Type B pancreatic cell (in vitro differentiated cells): ENCODE measurements around the gene BFSP1. TPM values are rescaled to one million over a fixed set of nuclear protein-coding genes. Genes with fewer than 3 reads are reported as not detected.

Experiments
- DNase-seq: peaks from one replicate; pipeline ENCODE4 v3.0.0; 2021; ENCODE audit warnings: mixed read lengths; ENCODE audit not compliant: unreplicated experiment; ENCODE audit errors: extremely low spot score
- H3K27ac Mint-ChIP-seq: 2 replicates; pipeline ENCODE4 v1.8.0; 2021; ENCODE audit warnings: mild to moderate bottlenecking, mixed read lengths
- H3K27me3 Mint-ChIP-seq: 2 replicates; pipeline ENCODE4 v1.8.0; 2021; ENCODE audit warnings: mixed read lengths
- H3K36me3 Mint-ChIP-seq: 2 replicates; pipeline ENCODE4 v1.8.0; 2021; ENCODE audit warnings: mixed read lengths
- H3K4me1 Mint-ChIP-seq: one replicate; pipeline ENCODE4 v1.8.0; 2021; ENCODE audit warnings: mixed read lengths; ENCODE audit not compliant: unreplicated experiment
- H3K4me3 Mint-ChIP-seq: 2 replicates; pipeline ENCODE4 v1.8.0; 2021; ENCODE audit warnings: mild to moderate bottlenecking, mixed read lengths
- H3K9me3 Mint-ChIP-seq: 2 replicates; pipeline ENCODE4 v1.8.0; 2021; ENCODE audit warnings: mixed read lengths
- total RNA-seq: library from RNA; stranded (reverse); gene quantifications from 2 replicates; pipeline ENCODE4 v1.2.1, GENCODE V29; 2021; ENCODE audit warnings: low replicate concordance
- TF ChIP-seq, protein P1 (sequence below): fragments of 200-600 bp; sonication (generic); conservative IDR thresholded peaks from 2 replicates; pipeline ENCODE4 v1.5.0; 2021; ENCODE audit warnings: antibody characterized with exemption, mild to moderate bottlenecking

BFSP1 gene
- total RNA-seq, 1 donor from 2014 or later = 1.9 TPM

- H3K9me3 Mint-ChIP-seq = no peaks in the 10 kb centered on the region
- no peak overlapping the region for H3K27ac Mint-ChIP-seq
- H3K4me3 Mint-ChIP-seq = no peak overlapping the region
- H3K27me3 Mint-ChIP-seq = no peaks in the 10 kb centered on the region
- no peaks in the 10 kb centered on the region for H3K36me3 Mint-ChIP-seq
- TF ChIP-seq, protein P1, sequence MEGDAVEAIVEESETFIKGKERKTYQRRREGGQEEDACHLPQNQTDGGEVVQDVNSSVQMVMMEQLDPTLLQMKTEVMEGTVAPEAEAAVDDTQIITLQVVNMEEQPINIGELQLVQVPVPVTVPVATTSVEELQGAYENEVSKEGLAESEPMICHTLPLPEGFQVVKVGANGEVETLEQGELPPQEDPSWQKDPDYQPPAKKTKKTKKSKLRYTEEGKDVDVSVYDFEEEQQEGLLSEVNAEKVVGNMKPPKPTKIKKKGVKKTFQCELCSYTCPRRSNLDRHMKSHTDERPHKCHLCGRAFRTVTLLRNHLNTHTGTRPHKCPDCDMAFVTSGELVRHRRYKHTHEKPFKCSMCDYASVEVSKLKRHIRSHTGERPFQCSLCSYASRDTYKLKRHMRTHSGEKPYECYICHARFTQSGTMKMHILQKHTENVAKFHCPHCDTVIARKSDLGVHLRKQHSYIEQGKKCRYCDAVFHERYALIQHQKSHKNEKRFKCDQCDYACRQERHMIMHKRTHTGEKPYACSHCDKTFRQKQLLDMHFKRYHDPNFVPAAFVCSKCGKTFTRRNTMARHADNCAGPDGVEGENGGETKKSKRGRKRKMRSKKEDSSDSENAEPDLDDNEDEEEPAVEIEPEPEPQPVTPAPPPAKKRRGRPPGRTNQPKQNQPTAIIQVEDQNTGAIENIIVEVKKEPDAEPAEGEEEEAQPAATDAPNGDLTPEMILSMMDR = no peak
- no peak for DNase-seq
- H3K4me1 Mint-ChIP-seq = peaks cover 7% of the 10 kb centered on the region
Observed at GRCh38 chr20:17469246-17470030, 61.7 kb downstream of the BFSP1 start.

GRCh38 chr20:17468073-17468840 is 62.9 kb downstream of the BFSP1 start:
- H3K27ac Mint-ChIP-seq = no peak overlapping the region
- H3K36me3 Mint-ChIP-seq = no peaks in the 10 kb centered on the region
- peaks cover under 1% of the 10 kb centered on the region for H3K4me1 Mint-ChIP-seq
- H3K9me3 Mint-ChIP-seq = no peaks in the 10 kb centered on the region
- no peaks in the 10 kb centered on the region for H3K27me3 Mint-ChIP-seq
- TF ChIP-seq, protein P1 = no peak
- DNase-seq = no peak
- H3K4me3 Mint-ChIP-seq = no peak overlapping the region

GRCh38 chr20:17467120-17467655 is 64.0 kb downstream of the BFSP1 start:
- no peaks in the 10 kb centered on the region for H3K27me3 Mint-ChIP-seq
- TF ChIP-seq, protein P1 = no peak
- no peaks in the 10 kb centered on the region for H3K36me3 Mint-ChIP-seq
- DNase-seq = no peak
- H3K4me1 Mint-ChIP-seq = no peaks in the 10 kb centered on the region
- no peak overlapping the region for H3K4me3 Mint-ChIP-seq
- no peaks in the 10 kb centered on the region for H3K9me3 Mint-ChIP-seq
- H3K27ac Mint-ChIP-seq = no peak overlapping the region

DNA sequence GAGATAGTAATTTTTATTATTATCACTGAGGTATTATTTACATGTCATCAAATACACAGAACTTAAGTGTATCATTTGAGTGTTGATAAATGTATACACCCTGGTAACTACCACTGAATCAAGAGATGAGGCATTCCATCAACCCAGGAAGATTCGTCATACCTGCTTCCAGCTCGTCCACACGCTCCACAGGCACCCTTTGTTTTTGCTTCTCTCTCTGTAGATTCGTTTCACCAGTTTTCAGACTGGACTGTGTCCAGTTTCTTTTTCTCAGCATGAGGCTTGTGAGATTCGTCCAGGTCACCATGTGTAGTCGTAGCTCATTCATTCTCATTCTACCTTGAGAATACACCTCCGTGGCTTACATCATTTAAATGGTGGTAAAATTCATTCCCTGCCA is 64.5 kb downstream of the BFSP1 start:
- no peaks in the 10 kb centered on the region for H3K36me3 Mint-ChIP-seq
- H3K27ac Mint-ChIP-seq = no peak overlapping the region
- no peaks in the 10 kb centered on the region for H3K9me3 Mint-ChIP-seq
- DNase-seq = peak; percentile 0
- H3K4me1 Mint-ChIP-seq = no peaks in the 10 kb centered on the region
- no peaks in the 10 kb centered on the region for H3K27me3 Mint-ChIP-seq
- no peak overlapping the region for H3K4me3 Mint-ChIP-seq
- TF ChIP-seq, protein P1 = no peak

DNA sequence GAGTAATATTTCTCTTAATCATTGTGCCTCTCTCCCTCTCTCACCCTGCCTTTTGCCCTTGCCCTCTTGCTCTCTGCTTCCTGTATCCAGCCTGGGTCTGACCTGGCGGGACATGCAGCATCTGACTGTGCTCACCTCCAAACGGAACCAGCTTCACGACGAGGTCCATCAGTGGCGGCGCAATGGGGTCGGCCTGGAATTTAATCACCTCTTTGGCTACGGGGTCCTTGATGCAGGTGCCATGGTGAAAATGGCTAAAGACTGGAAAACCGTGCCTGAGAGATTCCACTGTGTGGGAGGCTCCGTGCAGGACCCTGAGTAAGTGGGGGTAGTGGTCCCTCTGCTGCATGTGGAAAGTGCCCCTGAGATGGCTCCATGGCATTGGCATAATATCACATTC is 65.9 kb downstream of the BFSP1 start:
- Mint-ChIP-seq H3K36me3 (no peaks in the 10 kb centered on the region), H3K27me3 (no peaks in the 10 kb centered on the region), H3K27ac (no peak overlapping the region), H3K9me3 (no peaks in the 10 kb centered on the region), H3K4me1 (no peaks in the 10 kb centered on the region), H3K4me3 (no peak overlapping the region)
- TF ChIP-seq, protein P1 = no peak
- no peak for DNase-seq
